Measurements from ENCODE around the gene ROBO1. TPM values are rescaled to one million over a fixed set of nuclear protein-coding genes. Genes with fewer than 3 reads are reported as not detected.

ROBO1 gene
- total RNA-seq, 1 donor from 2014 or later: 73.8 TPM

DNA sequence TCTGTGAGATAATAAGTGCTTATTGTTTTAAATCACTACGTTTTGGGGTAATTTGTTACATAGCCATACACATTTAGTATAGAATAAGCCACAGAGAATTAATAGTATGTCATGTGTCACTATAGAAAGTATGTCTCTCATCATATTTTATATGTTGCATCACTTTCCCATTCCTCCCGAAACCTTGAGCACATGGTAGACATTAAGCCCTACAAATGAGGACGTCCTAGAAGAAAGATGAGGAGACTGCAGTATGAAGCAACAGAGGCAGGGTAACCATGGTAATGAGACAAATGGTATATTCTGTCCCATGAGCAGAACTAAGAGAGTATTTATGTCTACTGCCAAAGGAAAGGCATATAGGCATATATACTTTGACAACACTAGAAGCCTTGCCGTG lies 720.2 kb downstream of the ROBO1 start:
- Mint-ChIP-seq H3K27ac (ENCODE audit: unreplicated experiment) (no peak overlapping the region), H3K9me3 (ENCODE audit: unreplicated experiment) (peaks cover 41% of the 10 kb centered on the region), H3K4me3 (ENCODE audit: unreplicated experiment) (no peak overlapping the region), H3K27me3 (ENCODE audit: unreplicated experiment) (no peaks in the 10 kb centered on the region), H3K36me3 (ENCODE audit: unreplicated experiment) (peaks cover 3% of the 10 kb centered on the region), H3K4me1 (ENCODE audit: unreplicated experiment) (no peaks in the 10 kb centered on the region)
- no peak for TF ChIP-seq CTCF (IDR thresholded peaks at IDR 0.05)
- DNase-seq (ENCODE audit: extremely low spot score, unreplicated experiment): no peak

- Mint-ChIP-seq H3K9me3 (ENCODE audit: unreplicated experiment) (no peaks in the 10 kb centered on the region), H3K36me3 (ENCODE audit: unreplicated experiment) (no peaks in the 10 kb centered on the region), H3K27ac (ENCODE audit: unreplicated experiment) (no peak overlapping the region), H3K4me3 (ENCODE audit: unreplicated experiment) (no peak overlapping the region), H3K4me1 (ENCODE audit: unreplicated experiment) (peaks cover 4% of the 10 kb centered on the region), H3K27me3 (ENCODE audit: unreplicated experiment) (no peaks in the 10 kb centered on the region)
- TF ChIP-seq CTCF (IDR thresholded peaks at IDR 0.05): no peak
- DNase-seq (ENCODE audit: extremely low spot score, unreplicated experiment): no peak
Measured at GRCh38 chr3:79041621-79042020, 726.2 kb downstream of the ROBO1 start.

DNA sequence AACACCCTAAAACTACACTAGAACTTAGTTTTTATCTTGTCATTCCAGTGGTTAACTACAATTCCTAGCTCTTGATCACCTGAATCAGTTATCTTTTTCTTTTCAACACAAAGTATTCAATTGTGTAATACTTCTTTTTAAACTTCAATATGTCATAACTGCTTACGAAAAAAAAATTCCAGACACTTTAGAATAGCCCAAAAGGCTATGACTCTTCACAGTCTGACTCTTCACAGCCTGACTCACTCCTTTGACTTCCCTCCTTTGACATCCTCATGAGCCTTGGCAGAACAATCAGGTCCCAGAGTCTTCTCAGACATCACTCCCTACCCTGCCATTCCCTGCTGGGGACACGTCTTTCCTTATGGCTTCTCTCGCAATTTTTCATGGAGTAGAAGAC lies 727.1 kb downstream of the ROBO1 start:
- H3K4me1 Mint-ChIP-seq (ENCODE audit: unreplicated experiment): peaks cover 4% of the 10 kb centered on the region
- no peak for DNase-seq (ENCODE audit: extremely low spot score, unreplicated experiment)
- H3K36me3 Mint-ChIP-seq (ENCODE audit: unreplicated experiment): no peaks in the 10 kb centered on the region
- no peaks in the 10 kb centered on the region for H3K9me3 Mint-ChIP-seq (ENCODE audit: unreplicated experiment)
- TF ChIP-seq CTCF (IDR thresholded peaks at IDR 0.05): no peak
- no peak overlapping the region for H3K27ac Mint-ChIP-seq (ENCODE audit: unreplicated experiment)
- no peak overlapping the region for H3K4me3 Mint-ChIP-seq (ENCODE audit: unreplicated experiment)
- no peaks in the 10 kb centered on the region for H3K27me3 Mint-ChIP-seq (ENCODE audit: unreplicated experiment)

GRCh38 chr3:79040091-79040490 lies 727.7 kb downstream of the ROBO1 start:
- no peak overlapping the region for H3K27ac Mint-ChIP-seq (ENCODE audit: unreplicated experiment)
- no peaks in the 10 kb centered on the region for H3K27me3 Mint-ChIP-seq (ENCODE audit: unreplicated experiment)
- no peaks in the 10 kb centered on the region for H3K36me3 Mint-ChIP-seq (ENCODE audit: unreplicated experiment)
- no peaks in the 10 kb centered on the region for H3K9me3 Mint-ChIP-seq (ENCODE audit: unreplicated experiment)
- DNase-seq (ENCODE audit: extremely low spot score, unreplicated experiment): no peak
- no peak overlapping the region for H3K4me3 Mint-ChIP-seq (ENCODE audit: unreplicated experiment)
- peaks cover 4% of the 10 kb centered on the region for H3K4me1 Mint-ChIP-seq (ENCODE audit: unreplicated experiment)
- no peak for TF ChIP-seq CTCF (IDR thresholded peaks at IDR 0.05)

- Mint-ChIP-seq H3K27me3 (ENCODE audit: unreplicated experiment) (no peaks in the 10 kb centered on the region), H3K36me3 (ENCODE audit: unreplicated experiment) (no peaks in the 10 kb centered on the region), H3K9me3 (ENCODE audit: unreplicated experiment) (no peaks in the 10 kb centered on the region), H3K4me1 (ENCODE audit: unreplicated experiment) (peaks cover 4% of the 10 kb centered on the region), H3K4me3 (ENCODE audit: unreplicated experiment) (no peak overlapping the region), H3K27ac (ENCODE audit: unreplicated experiment) (no peak overlapping the region)
- no peak for TF ChIP-seq CTCF (IDR thresholded peaks at IDR 0.05)
- DNase-seq (ENCODE audit: extremely low spot score, unreplicated experiment): no peak
Measured at GRCh38 chr3:79039192-79039591, 728.6 kb downstream of the ROBO1 start.

Data from osteocyte (in vitro differentiated cells).